ENCODE measurements around the gene CDV3.

Gene CDV3

DNA sequence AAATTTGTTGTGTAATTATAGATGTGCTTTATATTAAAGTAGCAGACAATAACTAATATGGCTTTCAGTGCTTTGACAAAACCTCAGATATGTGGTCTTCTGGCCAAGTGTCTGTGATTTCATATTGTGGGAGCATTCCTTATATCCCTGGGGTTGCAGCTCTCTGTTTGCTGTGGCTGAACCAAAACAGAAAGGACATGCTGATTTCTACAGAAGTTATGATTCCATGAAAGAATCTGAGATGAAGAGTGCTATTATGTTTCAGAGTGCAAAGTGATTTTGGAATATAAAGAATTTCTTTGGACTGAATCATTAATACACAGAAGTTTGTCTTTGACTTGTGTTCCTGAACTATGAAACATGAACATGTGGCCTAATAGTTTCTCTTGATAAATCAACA is 36.5 kb downstream of the CDV3 start:
- DNase-seq (ENCODE audit: low spot score in 2 of 2), result no peak
- no peaks in the 10 kb centered on the region for H3K4me1 Mint-ChIP-seq
- H3K9me3 Mint-ChIP-seq, result no peaks in the 10 kb centered on the region
- ATAC-seq, result no peak
- no peak overlapping the region for H3K4me3 Mint-ChIP-seq
- H3K27ac Mint-ChIP-seq, result no peak overlapping the region
- peaks cover 100% of the 10 kb centered on the region for H3K36me3 Mint-ChIP-seq

- Mint-ChIP-seq H3K36me3 (peaks cover 100% of the 10 kb centered on the region), H3K27ac (no peak overlapping the region), H3K4me1 (no peaks in the 10 kb centered on the region), H3K9me3 (no peaks in the 10 kb centered on the region), H3K4me3 (no peak overlapping the region)
- ATAC-seq, result no peak
- DNase-seq (ENCODE audit: low spot score in 2 of 2), result no peak
Observed at GRCh38 chr3:133611534-133611933, 38.0 kb downstream of the CDV3 start.

DNA sequence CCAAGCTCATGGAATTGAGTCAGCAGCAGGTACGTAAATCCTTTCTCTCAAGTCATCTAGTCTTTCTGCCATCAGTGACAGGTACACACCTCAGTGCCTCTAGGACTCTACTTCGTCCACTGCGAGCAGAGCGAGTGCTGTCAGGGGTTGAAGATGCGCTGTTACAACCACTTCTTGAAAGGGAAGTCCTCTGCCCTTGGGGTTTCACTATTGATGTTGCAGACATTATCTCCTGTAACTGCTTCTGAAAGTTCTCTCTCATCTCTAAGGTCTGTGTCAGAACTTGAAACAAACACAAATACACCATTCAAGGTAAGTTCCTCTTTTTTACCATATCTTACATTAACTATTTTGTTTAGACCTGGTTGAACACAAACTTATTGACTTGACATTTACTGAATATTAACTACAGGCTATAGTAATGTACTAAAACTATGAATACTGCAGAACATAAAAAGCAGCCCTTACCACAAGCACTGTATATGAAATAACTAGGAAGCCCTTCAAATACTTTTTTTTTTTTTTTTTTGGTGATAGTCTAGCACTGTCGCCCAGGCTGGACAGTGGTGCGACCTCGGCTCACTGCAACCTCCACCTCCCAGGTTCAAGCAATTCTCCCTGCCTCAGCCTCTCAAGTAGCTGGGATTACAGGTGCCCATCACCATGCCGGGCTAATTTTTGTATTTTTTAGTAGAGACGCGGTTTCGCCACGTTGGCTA is 46.7 kb downstream of the CDV3 start:
- no peak for DNase-seq (ENCODE audit: low spot score in 2 of 2)
- peak overlapping the region; percentile 20 for H3K27ac Mint-ChIP-seq
- H3K4me3 Mint-ChIP-seq, result no peak overlapping the region
- H3K4me1 Mint-ChIP-seq, result no peaks in the 10 kb centered on the region
- H3K9me3 Mint-ChIP-seq, result no peaks in the 10 kb centered on the region
- H3K36me3 Mint-ChIP-seq, result peaks cover 100% of the 10 kb centered on the region
- ATAC-seq, result peak; percentile 52

- H3K27ac Mint-ChIP-seq, result no peak overlapping the region
Observed at GRCh38 chr3:133627789-133628188, 54.3 kb downstream of the CDV3 start.

GRCh38 chr3:133629146-133629545 is 55.7 kb downstream of the CDV3 start:
- Mint-ChIP-seq H3K36me3 (peaks cover 100% of the 10 kb centered on the region), H3K4me1 (peaks cover 15% of the 10 kb centered on the region), H3K27ac (peak overlapping the region; percentile 55), H3K9me3 (no peaks in the 10 kb centered on the region), H3K4me3 (no peak overlapping the region)
- DNase-seq (ENCODE audit: low spot score in 2 of 2) (no peak), ATAC-seq (no peak)

More at GRCh38 chr3:133627789-133628188, 54.3 kb downstream of the CDV3 start:
- Mint-ChIP-seq H3K4me3 (no peak overlapping the region), H3K36me3 (peaks cover 100% of the 10 kb centered on the region), H3K4me1 (peaks cover 4% of the 10 kb centered on the region), H3K9me3 (no peaks in the 10 kb centered on the region)
- no peak for ATAC-seq
- no peak for DNase-seq (ENCODE audit: low spot score in 2 of 2)

- H3K4me3 Mint-ChIP-seq, result no peak overlapping the region
Observed at GRCh38 chr3:133633439-133633838, 60.0 kb downstream of the CDV3 start.

More at GRCh38 chr3:133633439-133633838, 60.0 kb downstream of the CDV3 start:
- Mint-ChIP-seq H3K9me3 (no peaks in the 10 kb centered on the region), H3K4me1 (peaks cover 14% of the 10 kb centered on the region), H3K36me3 (peaks cover 100% of the 10 kb centered on the region), H3K27ac (peak overlapping the region; percentile 68)
- ATAC-seq, result no peak
- DNase-seq (ENCODE audit: low spot score in 2 of 2), result no peak
